GM21515 (cell line): ENCODE results near the gene ARTN.

ENCODE experiments used
- ATAC-seq: cut with Tn5 transposase; IDR thresholded peaks from one replicate; pipeline ENCODE4 v1.9.1; 2021; ENCODE audit not compliant: unreplicated experiment

Gene ARTN

GRCh38 chr1:43946236-43947060 lies 12.8 kb downstream of the ARTN start, which contains the start of gene IPO13:
Gene IPO13, plus strand, starts transcription at chr1:43946950. Its CDS starts 651 bp downstream, at chr1:43947601.
- ATAC-seq = peak; percentile 89

DNA sequence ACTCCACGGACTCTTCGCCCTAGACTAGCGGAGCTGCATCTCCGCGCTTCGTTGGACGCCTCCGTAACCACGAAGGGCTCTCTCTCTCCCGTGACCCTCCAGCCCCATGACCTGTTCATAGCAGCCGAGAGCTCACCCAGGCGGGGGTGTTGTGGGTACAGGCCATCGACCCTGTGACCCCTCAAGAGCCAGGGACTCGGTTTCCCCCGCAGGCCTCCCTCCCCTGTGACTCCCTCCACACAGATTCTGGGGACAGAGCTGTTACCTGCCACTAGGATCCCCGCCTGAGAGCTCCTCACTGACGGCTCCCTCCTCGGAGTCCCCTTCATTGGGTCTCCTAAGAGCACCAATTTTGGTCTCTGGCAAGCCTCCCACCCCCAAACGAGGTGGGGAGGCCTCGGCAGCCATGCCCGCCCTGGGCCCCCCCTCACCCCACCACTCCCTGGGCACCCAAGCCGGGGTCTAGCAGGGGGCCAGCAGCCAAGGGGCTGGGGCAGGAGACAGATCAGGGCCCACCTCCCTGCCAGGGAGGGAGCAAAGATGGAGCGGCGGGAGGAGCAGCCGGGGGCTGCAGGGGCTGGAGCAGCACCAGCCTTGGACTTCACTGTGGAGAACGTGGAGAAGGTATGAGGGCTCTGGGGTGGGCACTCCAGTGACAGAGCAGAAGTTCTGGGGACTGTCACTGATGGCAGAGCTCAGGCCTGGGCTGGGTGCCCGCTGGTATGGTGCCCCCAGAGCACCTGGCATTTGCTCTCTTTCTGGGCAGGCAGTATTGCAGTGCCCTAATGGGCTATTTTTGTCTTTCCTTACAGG lies 13.7 kb downstream of the ARTN start:
- peak; percentile 14 for ATAC-seq

DNA sequence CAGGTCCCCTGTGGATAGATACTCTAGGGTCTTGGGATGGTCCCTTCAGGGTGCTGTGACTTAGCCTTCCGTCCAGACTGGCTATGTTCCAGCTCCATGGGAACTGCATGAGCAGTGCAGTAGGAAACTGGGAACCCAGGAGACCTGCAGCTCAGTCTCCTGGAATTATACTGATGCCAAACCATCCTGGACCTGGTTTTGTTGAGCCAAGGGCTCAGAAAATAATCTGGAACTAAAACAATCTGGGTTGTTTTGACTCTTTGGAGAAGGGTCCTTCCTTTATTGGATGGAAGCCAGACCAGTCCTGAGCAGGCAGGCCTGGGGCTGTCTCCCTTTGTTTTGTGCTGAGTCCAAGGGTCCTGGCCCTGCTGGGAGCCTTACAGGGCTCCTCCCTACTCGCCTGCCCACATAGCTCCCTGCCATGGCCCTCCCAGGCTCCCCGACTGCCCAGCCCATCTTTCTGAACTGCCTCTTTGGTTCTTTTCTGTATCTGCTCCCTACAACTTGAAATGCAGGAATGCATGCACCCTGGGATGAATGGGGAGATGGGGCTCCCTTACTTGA lies 14.4 kb downstream of the ARTN start:
- no peak for ATAC-seq

- no peak for ATAC-seq
Measured at GRCh38 chr1:43949678-43950077, 16.1 kb downstream of the ARTN start.

- no peak for ATAC-seq
Measured at GRCh38 chr1:43951021-43951985, 17.7 kb downstream of the ARTN start.

DNA sequence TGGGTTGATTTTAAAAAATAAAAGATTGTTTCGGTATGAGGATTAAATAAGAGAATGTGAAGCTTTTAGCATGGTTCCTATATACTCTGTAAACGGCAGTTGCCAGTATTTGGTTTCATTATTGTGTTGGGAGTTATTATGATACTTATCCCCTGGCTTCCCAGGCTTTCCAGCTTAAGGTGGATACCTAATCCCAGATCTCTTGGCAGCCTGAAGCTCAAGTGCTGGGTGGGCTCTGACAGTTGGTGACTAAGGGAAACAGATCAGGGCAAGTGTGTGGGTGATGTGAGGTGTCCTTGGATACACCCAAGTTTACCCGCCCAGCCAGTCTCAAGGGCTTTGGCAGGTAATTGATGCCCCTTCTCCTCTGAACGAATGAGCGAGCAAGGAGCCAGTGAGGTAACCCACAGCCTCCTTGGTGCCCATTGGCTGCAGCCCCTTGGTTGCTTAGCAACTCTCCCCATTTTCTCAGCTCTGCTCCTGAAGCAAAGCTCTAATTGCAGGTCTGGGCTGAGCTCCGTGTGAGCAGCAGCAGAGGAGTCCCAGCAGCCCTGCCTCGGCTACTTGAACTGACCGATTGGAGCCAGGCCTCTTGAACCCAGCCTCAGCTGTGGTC lies 19.2 kb downstream of the ARTN start:
- ATAC-seq = no peak

- ATAC-seq = no peak
Measured at GRCh38 chr1:43953361-43953760, 19.8 kb downstream of the ARTN start.

- ATAC-seq = no peak
Measured at GRCh38 chr1:43954036-43954435, 20.4 kb downstream of the ARTN start.

DNA sequence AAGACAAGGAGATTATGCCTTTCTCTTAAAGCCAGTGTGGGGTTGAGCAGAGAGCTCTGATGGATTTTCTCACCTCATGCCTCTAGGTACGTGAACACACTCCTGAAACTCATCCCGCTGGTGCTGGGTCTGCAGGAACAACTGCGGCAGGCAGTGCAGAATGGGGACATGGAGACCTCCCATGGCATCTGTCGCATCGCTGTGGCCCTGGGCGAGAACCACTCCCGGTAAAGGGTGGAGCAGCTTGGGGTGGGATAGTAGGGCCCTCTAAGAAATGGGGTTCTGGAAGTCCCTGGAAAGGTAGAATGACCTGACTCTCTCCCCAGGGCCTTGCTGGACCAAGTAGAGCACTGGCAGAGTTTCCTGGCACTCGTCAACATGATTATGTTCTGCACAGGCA lies 22.6 kb downstream of the ARTN start:
- ATAC-seq = no peak

DNA sequence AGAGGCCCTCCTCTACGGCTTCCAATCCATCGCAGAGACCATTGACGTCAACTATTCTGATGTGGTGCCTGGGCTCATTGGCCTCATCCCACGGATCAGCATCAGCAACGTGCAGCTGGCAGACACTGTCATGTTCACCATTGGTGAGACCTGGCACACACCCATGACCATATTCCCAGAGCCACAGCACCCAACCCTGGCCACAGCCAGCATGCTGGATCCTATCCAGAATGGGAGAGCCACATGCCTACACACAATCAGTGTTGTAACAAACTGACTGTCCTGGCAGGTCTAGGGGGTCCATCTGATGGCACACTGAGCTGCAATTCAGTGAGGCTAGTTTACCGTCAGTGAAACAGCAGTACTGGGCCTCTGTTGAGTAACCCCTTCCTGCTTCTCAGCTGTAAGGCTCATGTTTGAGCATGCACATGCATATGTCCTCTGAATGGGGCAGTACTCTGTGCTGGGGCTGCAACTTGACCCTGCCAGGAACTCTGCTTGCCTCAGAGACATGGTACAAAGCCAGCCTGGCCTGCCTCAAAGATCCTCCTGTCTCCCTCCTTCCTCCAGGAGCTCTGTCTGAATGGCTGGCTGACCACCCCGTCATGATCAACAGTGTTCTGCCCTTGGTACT lies 23.9 kb downstream of the ARTN start:
- no peak for ATAC-seq

GRCh38 chr1:43958351-43959255 lies 25.0 kb downstream of the ARTN start:
- ATAC-seq = no peak

DNA sequence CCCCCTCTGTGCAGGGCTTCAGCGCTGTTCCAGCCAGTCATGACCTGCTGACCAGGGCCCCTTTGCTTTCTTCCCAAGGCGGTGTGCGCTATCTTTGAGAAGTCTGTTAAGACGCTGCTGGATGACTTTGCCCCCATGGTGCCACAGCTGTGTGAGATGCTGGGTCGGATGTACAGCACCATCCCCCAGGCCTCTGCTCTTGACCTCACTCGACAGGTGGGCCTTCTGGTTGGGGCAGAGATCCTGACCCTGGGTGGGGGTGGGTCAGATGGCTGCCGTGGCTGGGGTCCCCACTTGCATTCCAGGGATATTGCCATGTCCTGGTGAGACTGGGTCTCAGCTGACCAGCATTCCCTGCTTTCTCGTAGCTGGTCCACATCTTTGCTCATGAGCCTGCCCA lies 27.2 kb downstream of the ARTN start:
- ATAC-seq = no peak

DNA sequence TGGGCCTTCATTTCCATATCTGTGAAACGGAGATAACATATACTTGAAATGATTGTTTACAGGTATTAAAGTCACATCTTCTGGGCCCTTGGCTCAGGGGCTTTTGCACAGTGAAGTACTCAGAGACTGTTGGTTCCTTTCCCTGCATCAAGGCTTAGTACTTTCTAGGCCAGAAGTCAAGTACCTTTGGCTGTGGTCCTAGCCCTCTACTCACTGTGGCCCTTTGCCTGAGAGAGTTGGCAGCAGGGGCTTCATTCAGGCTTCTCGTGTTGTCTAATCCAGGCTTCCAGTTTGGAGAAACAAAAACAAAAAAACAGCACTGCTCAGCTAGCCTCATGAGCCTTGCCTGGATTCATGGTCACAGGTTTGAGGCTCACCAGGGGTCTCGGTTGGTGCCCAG lies 28.1 kb downstream of the ARTN start:
- no peak for ATAC-seq

DNA sequence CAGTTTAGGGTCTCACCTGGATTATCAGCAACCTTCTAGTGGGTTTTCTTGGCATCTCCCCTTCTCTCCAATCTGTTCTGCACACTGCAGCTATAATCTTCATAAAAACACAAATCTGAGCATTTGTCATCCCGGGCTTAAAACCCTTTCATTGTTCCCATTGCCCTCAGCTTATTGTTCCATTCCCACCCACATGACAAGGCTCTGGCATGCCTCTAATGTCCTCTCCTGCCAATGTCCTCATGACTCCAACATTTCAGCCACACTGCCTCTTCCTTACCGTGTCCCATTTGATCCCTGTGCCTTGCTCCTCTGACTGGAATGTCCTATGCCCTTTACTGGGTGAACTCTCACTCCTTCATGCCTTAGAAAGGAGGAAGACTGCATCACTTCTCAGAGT lies 28.7 kb downstream of the ARTN start:
- ATAC-seq = no peak

- no peak for ATAC-seq
Measured at GRCh38 chr1:43963006-43963405, 29.4 kb downstream of the ARTN start.

DNA sequence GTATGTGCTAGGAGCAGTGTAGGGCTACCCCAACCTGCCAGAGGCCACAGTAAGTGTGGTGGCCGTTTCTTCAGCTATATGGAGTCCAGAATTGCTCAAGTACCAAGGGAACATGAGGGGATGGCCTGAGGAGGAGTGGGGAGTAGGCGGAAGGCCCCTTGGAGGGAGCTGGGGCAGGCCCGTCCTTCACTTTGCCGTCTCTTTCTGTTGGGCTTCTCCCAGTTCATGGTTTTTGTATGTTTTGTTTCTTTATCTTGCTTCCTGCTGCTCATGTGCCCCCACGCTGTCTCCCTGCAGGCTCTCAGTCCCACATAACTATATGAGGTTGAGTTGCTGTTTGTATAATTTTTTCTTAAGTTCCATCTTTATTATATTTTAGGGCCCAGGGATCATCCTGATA lies 30.3 kb downstream of the ARTN start:
- no peak for ATAC-seq

- no peak for ATAC-seq
Measured at GRCh38 chr1:43965316-43965715, 31.7 kb downstream of the ARTN start.

DNA sequence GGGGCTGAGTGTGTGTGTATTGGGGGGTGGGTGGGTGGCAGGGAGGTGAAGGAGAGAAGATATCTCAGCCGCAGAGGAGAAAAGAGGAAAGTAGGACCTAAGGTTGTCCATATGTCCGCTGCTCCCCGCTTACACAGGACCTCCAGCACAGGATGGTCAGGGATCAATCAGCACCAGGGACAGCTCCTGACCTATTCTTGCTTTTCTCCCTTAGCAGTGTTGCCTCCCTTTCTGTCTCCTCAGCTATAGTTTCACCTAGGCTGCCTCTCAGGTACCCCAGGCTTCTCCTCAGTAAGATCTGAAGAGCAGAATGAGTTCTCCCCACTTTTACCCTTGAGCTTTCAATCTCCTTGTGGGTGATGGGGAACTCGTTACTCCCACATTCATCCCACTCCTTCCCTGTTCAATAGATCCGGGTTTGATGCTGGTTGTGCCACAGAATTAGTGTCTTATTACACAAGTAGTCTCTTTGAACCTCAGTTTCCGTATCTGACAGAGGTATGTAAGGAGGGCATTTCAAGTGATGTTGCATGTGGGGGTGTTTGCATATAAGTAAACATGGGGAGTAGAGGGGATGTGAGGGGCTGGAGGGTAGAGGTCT lies 34.8 kb downstream of the ARTN start:
- ATAC-seq = no peak

DNA sequence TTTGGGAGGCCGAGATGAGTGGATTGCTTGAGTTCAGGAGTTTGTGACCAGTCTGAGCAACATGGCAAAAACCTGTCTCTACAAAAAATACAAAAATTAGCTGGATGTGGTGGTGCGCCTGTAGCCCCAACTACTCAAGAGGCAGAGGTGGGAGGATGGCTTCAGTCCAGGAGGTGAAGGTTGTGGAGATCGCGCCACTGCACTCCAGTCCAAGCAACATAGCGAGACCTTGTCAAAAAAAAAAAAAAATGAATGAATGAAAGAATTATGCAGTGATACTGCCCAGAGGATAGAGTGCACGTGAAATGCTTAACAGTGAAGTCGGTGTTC lies 35.8 kb downstream of the ARTN start:
- ATAC-seq = no peak
